Activated naive CD8-positive, alpha-beta T cell treated with anti-CD3 and anti-CD28 coated beads for 36 hours (primary cell): ENCODE measurements around the gene COL20A1. TPM values are rescaled to one million over a fixed set of nuclear protein-coding genes. Genes with fewer than 3 reads are reported as not detected.

Experiments
- DNase-seq: peaks from one replicate; pipeline ENCODE4 v3.0.0; 2021
- H3K27ac Mint-ChIP-seq: one replicate; pipeline ENCODE4 v1.8.0; 2022; ENCODE audit warnings: mild to moderate bottlenecking, moderate library complexity, mixed read lengths
- H3K27me3 Mint-ChIP-seq: one replicate; pipeline ENCODE4 v1.8.0; 2022; ENCODE audit warnings: mild to moderate bottlenecking, mixed read lengths
- H3K36me3 Mint-ChIP-seq: one replicate; pipeline ENCODE4 v1.8.0; 2021; ENCODE audit warnings: mild to moderate bottlenecking, mixed read lengths
- H3K4me1 Mint-ChIP-seq: one replicate; pipeline ENCODE4 v1.8.0; 2021; ENCODE audit warnings: mixed read lengths
- H3K4me3 Mint-ChIP-seq: one replicate; pipeline ENCODE4 v1.8.0; 2022; ENCODE audit warnings: mild to moderate bottlenecking, moderate library complexity, mixed read lengths
- H3K9me3 Mint-ChIP-seq: one replicate; pipeline ENCODE4 v1.8.0; 2022; ENCODE audit warnings: mixed read lengths
- total RNA-seq, 2 experiments: library from RNA; stranded (reverse); gene quantifications; one replicate each; pipeline ENCODE4 v1.2.3, GENCODE V29; 2021

The COL20A1 gene
- total RNA-seq, 2 experiments from 2014 or later, result 0.08 TPM; not detected in 1

- Mint-ChIP-seq H3K4me1 (no peaks in the 10 kb centered on the region), H3K36me3 (no peaks in the 10 kb centered on the region)
These were observed 59.0 kb downstream of the COL20A1 start for GRCh38 chr20:63351811-63352591.

GRCh38 chr20:63352811-63353221, 59.8 kb downstream of the COL20A1 start:
- DNase-seq, result no peak
- Mint-ChIP-seq H3K27ac (no peak overlapping the region), H3K27me3 (no peaks in the 10 kb centered on the region), H3K4me3 (no peak overlapping the region), H3K4me1 (no peaks in the 10 kb centered on the region), H3K9me3 (peaks cover 5% of the 10 kb centered on the region), H3K36me3 (no peaks in the 10 kb centered on the region)

More at GRCh38 chr20:63351811-63352591, 59.0 kb downstream of the COL20A1 start:
- no peak for DNase-seq
- Mint-ChIP-seq H3K9me3 (peaks cover 5% of the 10 kb centered on the region), H3K27me3 (no peaks in the 10 kb centered on the region), H3K4me3 (no peak overlapping the region), H3K27ac (no peak overlapping the region)

DNA sequence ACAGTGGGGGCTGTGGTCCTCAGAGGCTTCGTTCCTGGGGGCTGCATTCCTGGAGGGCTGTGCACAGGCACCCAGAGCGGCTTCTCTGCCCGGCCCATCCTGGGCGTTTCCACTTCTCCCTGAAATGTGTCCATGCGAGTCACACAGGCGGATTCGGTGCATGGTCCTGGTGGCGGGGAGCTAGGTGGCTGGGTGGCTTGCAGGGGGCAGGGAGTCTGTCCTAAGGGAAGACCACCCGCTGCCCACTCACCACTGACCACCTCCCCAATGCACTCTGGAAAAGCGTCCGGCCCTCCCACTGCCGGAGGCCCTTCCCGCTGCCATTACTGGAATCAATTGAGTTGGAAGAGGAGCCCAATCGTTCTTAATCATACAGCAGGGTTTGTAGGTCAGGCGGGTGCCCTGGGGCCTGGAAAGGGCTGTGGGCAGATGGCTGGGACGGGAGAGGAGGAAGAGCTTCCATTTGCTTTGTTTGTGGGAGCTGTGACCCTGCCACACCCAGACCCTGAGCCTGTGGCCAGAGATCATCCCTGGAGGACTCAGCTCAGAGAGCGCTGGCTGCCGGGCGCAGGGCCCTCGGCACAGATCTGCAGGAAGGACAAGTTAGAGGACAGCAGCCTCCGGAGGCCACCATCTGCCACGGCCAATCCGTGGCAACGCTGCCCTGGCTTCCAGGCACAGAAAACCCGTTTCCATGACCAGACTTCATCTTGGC, 61.8 kb downstream of the COL20A1 start:
- Mint-ChIP-seq H3K4me1 (no peaks in the 10 kb centered on the region), H3K9me3 (peaks cover 5% of the 10 kb centered on the region), H3K36me3 (no peaks in the 10 kb centered on the region), H3K4me3 (no peak overlapping the region), H3K27ac (no peak overlapping the region), H3K27me3 (peaks cover 12% of the 10 kb centered on the region)
- no peak for DNase-seq

DNA sequence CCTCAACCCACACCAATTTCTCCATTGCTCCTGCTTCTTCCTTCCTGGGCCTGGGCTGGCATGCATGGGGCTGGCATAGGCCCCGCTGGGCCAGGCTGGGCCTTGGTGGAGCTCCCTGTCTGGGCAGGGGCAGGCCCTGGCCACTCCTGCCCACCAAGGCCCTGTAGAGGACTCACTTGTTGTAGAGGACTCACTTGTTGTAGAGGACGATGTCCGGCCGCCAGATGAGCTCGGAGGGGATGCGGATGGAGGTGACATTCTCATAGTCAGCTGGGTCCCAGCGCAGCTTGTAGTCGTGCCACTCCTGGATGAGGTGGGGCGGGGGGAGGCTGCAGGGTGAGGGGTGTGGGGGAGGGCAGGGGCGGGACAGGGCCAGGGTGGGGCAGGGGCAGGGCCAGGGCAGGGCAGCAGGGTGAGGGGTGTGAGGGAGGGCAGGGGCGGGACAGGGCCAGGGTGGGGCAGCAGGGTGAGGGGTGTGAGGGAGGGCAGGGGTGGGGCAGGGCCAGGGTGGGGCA, 62.9 kb downstream of the COL20A1 start:
- no peaks in the 10 kb centered on the region for H3K9me3 Mint-ChIP-seq
- no peak for DNase-seq
- no peaks in the 10 kb centered on the region for H3K36me3 Mint-ChIP-seq
- no peak overlapping the region for H3K4me3 Mint-ChIP-seq
- H3K27ac Mint-ChIP-seq, result no peak overlapping the region
- H3K27me3 Mint-ChIP-seq, result peaks cover 21% of the 10 kb centered on the region
- H3K4me1 Mint-ChIP-seq, result no peaks in the 10 kb centered on the region

GRCh38 chr20:63356511-63356910, 63.5 kb downstream of the COL20A1 start:
- Mint-ChIP-seq H3K4me3 (no peak overlapping the region), H3K27me3 (peaks cover 22% of the 10 kb centered on the region), H3K9me3 (no peaks in the 10 kb centered on the region), H3K36me3 (no peaks in the 10 kb centered on the region), H3K27ac (no peak overlapping the region), H3K4me1 (no peaks in the 10 kb centered on the region)
- DNase-seq, result no peak

- Mint-ChIP-seq H3K36me3 (no peaks in the 10 kb centered on the region), H3K4me1 (no peaks in the 10 kb centered on the region), H3K4me3 (no peak overlapping the region), H3K27ac (no peak overlapping the region), H3K9me3 (no peaks in the 10 kb centered on the region), H3K27me3 (peaks cover 26% of the 10 kb centered on the region)
- no peak for DNase-seq
These were observed 64.2 kb downstream of the COL20A1 start for GRCh38 chr20:63356931-63357879.

DNA sequence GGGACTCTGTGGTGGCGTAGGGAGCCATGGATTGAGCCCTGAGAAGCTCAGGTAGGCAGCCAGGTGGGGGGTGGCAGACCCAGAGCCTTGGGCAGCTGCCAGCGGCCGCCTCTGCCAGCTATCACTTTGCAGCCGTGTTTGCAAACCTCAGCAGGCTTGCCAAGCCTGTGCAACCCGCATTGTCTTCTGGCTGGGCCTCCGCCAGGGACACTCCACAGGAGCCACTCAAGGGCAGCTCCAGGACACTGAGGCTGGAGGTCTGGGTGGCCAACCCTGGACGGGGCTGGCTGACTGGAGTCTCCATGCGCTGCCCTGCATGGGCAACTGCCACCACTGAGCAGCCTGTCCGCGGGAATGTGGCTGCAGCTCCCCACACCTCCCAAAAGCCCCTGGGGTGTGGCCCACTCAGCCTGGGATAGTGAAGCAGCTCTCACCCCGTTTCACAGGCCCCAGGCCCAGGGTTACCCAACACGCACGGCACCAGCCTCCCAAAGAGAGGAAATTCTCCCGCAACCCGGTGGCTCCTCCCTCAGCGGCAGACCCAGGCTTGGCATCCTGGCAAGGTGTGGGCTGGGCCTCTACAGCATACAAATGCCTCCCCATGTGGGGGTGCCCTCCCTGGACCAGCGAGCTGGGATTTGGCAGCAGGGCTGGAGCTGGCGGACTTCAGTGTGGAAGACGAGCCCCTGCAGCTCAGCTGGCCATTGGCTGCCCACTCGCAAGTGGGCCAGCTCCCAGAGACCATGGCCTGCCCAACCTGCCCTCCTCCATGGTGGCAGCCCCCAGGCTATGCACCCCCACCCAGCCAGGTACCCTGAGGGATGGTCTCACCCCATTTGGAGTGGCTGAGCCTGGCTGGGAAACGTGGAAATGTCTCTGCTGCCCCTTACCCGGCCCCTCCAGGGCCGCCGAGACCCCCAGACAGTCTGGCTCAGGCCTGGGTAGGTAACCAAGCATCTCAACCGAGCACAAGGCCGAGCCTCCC, 65.2 kb downstream of the COL20A1 start:
- Mint-ChIP-seq H3K27ac (no peak overlapping the region), H3K4me3 (no peak overlapping the region), H3K4me1 (no peaks in the 10 kb centered on the region), H3K36me3 (no peaks in the 10 kb centered on the region), H3K27me3 (peaks cover 35% of the 10 kb centered on the region), H3K9me3 (no peaks in the 10 kb centered on the region)
- DNase-seq, result no peak

- Mint-ChIP-seq H3K4me3 (no peak overlapping the region), H3K9me3 (no peaks in the 10 kb centered on the region), H3K4me1 (no peaks in the 10 kb centered on the region), H3K27ac (no peak overlapping the region), H3K27me3 (peaks cover 42% of the 10 kb centered on the region), H3K36me3 (no peaks in the 10 kb centered on the region)
- no peak for DNase-seq
These were observed 66.4 kb downstream of the COL20A1 start for GRCh38 chr20:63359164-63359934.

GRCh38 chr20:63359937-63360849, 67.2 kb downstream of the COL20A1 start:
- no peaks in the 10 kb centered on the region for H3K4me1 Mint-ChIP-seq
- H3K27me3 Mint-ChIP-seq, result peaks cover 43% of the 10 kb centered on the region
- no peak for DNase-seq
- H3K36me3 Mint-ChIP-seq, result no peaks in the 10 kb centered on the region
- no peak overlapping the region for H3K4me3 Mint-ChIP-seq
- no peaks in the 10 kb centered on the region for H3K9me3 Mint-ChIP-seq
- H3K27ac Mint-ChIP-seq, result no peak overlapping the region

DNA sequence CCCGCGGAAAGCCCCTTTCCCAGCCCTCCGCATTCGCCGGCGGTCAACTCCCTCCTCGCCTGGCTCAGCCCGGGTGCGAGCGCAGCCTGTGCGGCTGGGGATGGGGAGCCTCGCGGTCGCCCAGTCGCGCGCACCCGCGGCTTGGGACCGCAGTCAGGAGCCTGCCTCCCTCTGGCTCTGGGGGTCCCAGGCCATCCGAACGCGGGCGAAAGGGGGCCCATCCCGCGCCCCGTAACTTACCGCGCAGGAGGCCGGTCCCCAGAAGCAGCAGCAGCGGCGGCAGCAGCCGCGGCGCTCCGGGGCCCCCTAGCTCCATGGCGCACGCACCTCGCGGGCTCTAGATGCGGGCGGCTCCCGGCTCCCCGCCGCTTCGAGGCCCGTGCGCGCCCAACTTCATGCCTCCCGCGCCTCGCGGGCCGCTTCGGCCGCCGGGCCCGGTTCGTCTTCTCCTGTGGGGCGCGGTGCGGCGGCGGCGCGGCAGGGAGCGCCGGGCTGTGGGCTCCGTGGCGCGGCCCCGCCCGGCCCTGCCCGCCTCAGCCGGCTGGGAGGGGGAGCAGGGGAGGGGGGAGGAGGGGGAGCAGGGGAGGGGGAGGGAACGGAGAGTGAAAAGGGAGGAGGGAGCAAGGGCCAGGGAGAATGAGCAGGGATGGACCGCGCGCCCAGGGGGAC, 68.0 kb downstream of the COL20A1 start, which contains the start of gene CHRNA4:
Gene CHRNA4 (minus strand): TSS at position 500 of the 669 bp plus-strand sequence. CDS start 184 bp downstream, at position 316.
- no peaks in the 10 kb centered on the region for H3K9me3 Mint-ChIP-seq
- no peak for DNase-seq
- H3K27me3 Mint-ChIP-seq, result peaks cover 43% of the 10 kb centered on the region
- no peak within 1 kb of the TSS for H3K27ac Mint-ChIP-seq
- no peak within 1 kb of the TSS for H3K4me3 Mint-ChIP-seq
- no peaks in the 10 kb centered on the region for H3K4me1 Mint-ChIP-seq
- no peaks in the 10 kb centered on the region for H3K36me3 Mint-ChIP-seq

DNA sequence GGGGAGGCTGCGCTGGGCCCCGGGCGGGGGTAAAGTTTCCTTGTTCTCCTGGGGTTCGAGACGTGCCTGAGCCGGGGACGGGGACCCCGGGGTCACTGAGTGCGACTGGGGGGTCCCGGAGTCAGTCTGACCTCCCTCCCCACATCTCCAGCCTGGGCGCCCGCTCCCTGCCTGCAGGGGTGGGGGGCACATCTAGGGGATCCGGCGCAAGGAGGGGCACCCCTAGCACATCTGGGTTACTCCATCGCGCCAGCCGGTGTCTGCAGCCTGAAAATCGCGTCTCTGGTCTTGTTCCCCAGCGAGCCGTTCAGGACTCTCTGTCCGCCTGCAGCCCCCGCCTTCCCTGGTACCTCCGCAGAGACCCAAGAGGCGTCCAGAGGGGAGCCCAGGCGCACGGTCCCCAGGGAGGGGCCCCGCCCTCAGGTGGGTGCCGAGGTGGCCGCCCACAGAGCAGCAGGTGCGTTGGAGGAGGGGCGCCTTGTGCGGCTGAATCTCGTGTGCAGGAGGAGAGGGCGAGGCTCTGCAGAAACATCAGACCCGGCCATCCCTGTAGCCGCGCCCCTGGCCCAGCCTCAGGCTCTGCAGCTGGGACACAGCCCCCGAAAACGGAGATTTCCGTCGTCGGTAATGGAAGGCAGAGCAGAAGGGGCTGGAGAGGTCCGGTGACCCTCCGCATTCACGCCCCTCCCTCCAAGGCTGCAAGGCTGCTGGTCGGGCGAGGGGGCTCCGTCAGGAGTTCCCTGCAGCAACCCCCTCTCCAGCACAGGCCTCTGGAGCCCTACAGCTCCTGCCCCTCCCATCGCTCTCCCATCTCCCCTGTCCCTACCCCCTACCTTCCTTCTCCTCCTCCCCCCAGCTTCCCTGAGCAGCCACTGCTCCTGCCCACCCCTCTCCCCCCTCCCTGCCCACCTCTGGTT, 68.8 kb downstream of the COL20A1 start:
- Mint-ChIP-seq H3K4me3 (no peak overlapping the region), H3K36me3 (no peaks in the 10 kb centered on the region)

More for the DNA sequence above, 68.8 kb downstream of the COL20A1 start:
- no peaks in the 10 kb centered on the region for H3K9me3 Mint-ChIP-seq
- DNase-seq, result peak; percentile 22
- peaks cover 43% of the 10 kb centered on the region for H3K27me3 Mint-ChIP-seq
- H3K4me1 Mint-ChIP-seq, result no peaks in the 10 kb centered on the region
- no peak overlapping the region for H3K27ac Mint-ChIP-seq
